SK-N-SH treated with all-trans-retinoic acid at 6 μM for 48 hours (cell line): ENCODE data around the gene PEX5L.

ENCODE experiments used
- ATAC-seq: fragments of 200-7000 bp; cut with Tn5 transposase; 3 replicates; pipeline ENCODE4 v1.9.1; 2020; ENCODE audit warnings: mild to moderate bottlenecking, moderate library complexity
- ARNTL ChIP-seq: fragments of 450-650 bp; formaldehyde crosslinking; IDR thresholded peaks from 2 replicates; pipeline ENCODE4 v1.5.0; 2020; ENCODE audit warnings: low read depth, mild to moderate bottlenecking, moderate library complexity, borderline replicate concordance
- BACH2 ChIP-seq: fragments of 250-450 bp; sonication (Bioruptor Pico); IDR thresholded peaks from 2 replicates; pipeline ENCODE4 v1.9.0; 2021; ENCODE audit warnings: mild to moderate bottlenecking, borderline replicate concordance
- CREB5 ChIP-seq: fragments of 250-450 bp; sonication (Bioruptor Pico); IDR thresholded peaks from 2 replicates; pipeline ENCODE4 v1.5.1; 2020; ENCODE audit warnings: low read depth, mild to moderate bottlenecking, moderate library complexity
- CSDC2 ChIP-seq: fragments of 250-450 bp; sonication (Bioruptor Pico); IDR thresholded peaks from 2 replicates; pipeline ENCODE4 v1.5.0; 2020; ENCODE audit warnings: mild to moderate bottlenecking, moderate library complexity
- ESRRG ChIP-seq: fragments of 250-450 bp; sonication (Bioruptor Pico); IDR thresholded peaks from 2 replicates; pipeline ENCODE4 v1.6.1; 2021; ENCODE audit warnings: mild to moderate bottlenecking
- GLIS3 ChIP-seq: fragments of 250-450 bp; sonication (Bioruptor Pico); IDR thresholded peaks from 2 replicates; pipeline ENCODE4 v1.5.0; 2020; ENCODE audit warnings: mild to moderate bottlenecking, moderate library complexity
- ISL1 ChIP-seq: fragments of 250-450 bp; sonication (Bioruptor Pico); IDR thresholded peaks from 2 replicates; pipeline ENCODE4 v2.1.2; 2022; ENCODE audit warnings: mild to moderate bottlenecking, moderate library complexity
- OSR1 ChIP-seq: fragments of 250-450 bp; sonication (Bioruptor Pico); IDR thresholded peaks from 2 replicates; pipeline ENCODE4 v1.8.0; 2022; ENCODE audit warnings: moderate library complexity, mild to moderate bottlenecking, inconsistent platforms
- POU6F1 ChIP-seq: fragments of 250-450 bp; sonication (Bioruptor Pico); IDR thresholded peaks from 2 replicates; pipeline ENCODE4 v1.8.0; 2021; ENCODE audit warnings: low read depth, mild to moderate bottlenecking, moderate library complexity, borderline replicate concordance
- PPARA ChIP-seq: fragments of 250-450 bp; sonication (Bioruptor Pico); IDR thresholded peaks from 2 replicates; pipeline ENCODE4 v1.5.0; 2020; ENCODE audit warnings: mild to moderate bottlenecking, borderline replicate concordance
- RARB ChIP-seq: fragments of 250-450 bp; sonication (Bioruptor Pico); IDR thresholded peaks from 2 replicates; pipeline ENCODE4 v1.8.0; 2021; ENCODE audit warnings: mild to moderate bottlenecking, moderate library complexity
- SNAI2 ChIP-seq: fragments of 250-450 bp; sonication (Bioruptor Pico); IDR thresholded peaks from 2 replicates; pipeline ENCODE4 v1.5.0; 2020; ENCODE audit warnings: mild to moderate bottlenecking, moderate library complexity
- TOX ChIP-seq: fragments of 250-450 bp; sonication (Bioruptor Pico); IDR thresholded peaks from 2 replicates; pipeline ENCODE4 v1.8.0; 2021; ENCODE audit warnings: mild to moderate bottlenecking, moderate library complexity, borderline replicate concordance
- ZC3H10 ChIP-seq: fragments of 250-450 bp; sonication (Bioruptor Pico); IDR thresholded peaks from 2 replicates; pipeline ENCODE4 v1.5.1; 2021; ENCODE audit warnings: mild to moderate bottlenecking, moderate library complexity
- ZFP30 ChIP-seq: fragments of 450-650 bp; formaldehyde crosslinking; IDR thresholded peaks from 2 replicates; pipeline ENCODE4 v1.5.0; 2022; ENCODE audit warnings: mild to moderate bottlenecking, moderate library complexity
- ZNF565 ChIP-seq: fragments of 450-650 bp; formaldehyde crosslinking; conservative IDR thresholded peaks from 2 replicates; pipeline ENCODE4 v1.5.0; 2020; ENCODE audit warnings: low read depth, mild to moderate bottlenecking, moderate library complexity
- ZNF8 ChIP-seq: fragments of 450-650 bp; formaldehyde crosslinking; IDR thresholded peaks from 2 replicates; pipeline ENCODE4 v1.5.0; 2020; ENCODE audit warnings: mild to moderate bottlenecking, moderate library complexity
- TF ChIP-seq, protein P1 (sequence below): fragments of 250-450 bp; sonication (Bioruptor Pico); IDR thresholded peaks from 2 replicates; pipeline ENCODE4 v1.5.0; 2020; ENCODE audit warnings: mild to moderate bottlenecking, moderate library complexity
- TF ChIP-seq, protein P2 (sequence below): fragments of 250-450 bp; sonication (Bioruptor Pico); IDR thresholded peaks from 2 replicates; pipeline ENCODE4 v1.8.0; 2020; ENCODE audit warnings: mild to moderate bottlenecking, moderate library complexity, borderline replicate concordance
- TF ChIP-seq, protein P3 (sequence below): fragments of 250-450 bp; sonication (Bioruptor Pico); IDR thresholded peaks from 2 replicates; pipeline ENCODE4 v1.5.1; 2021; ENCODE audit warnings: mild to moderate bottlenecking, moderate library complexity

PEX5L gene

DNA sequence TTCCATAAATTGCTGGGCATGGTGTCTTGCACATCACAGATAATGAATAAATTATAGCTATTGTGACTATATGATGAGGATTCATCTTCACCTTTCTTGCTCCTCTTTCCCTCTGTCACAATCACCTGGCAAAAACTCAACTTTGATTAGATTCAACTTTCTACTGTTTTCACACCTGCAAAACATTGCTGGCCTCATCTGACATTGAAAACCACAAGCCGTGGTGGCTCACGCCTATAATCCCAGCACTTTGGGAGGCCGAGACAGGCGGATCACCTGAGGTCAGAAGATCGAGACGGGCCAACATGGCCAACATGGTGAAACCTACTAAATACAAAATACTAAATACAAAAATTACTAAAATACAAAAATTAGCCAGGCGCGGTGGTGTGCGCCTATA, 12.7 kb upstream of the PEX5L start:
- TF ChIP-seq ZNF565 (CRISPR knock-in tag) (no peak), ISL1 (no peak), POU6F1 (no peak), CREB5 (CRISPR knock-in tag) (no peak), ZNF8 (CRISPR knock-in tag) (no peak), OSR1 (CRISPR knock-in tag) (no peak), GLIS3 (no peak), PPARA (no peak), TOX (CRISPR knock-in tag) (no peak), ZC3H10 (no peak), ARNTL (CRISPR knock-in tag) (no peak), RARB (CRISPR knock-in tag) (no peak), ZFP30 (CRISPR knock-in tag) (no peak), SNAI2 (CRISPR knock-in tag) (no peak), BACH2 (no peak), CSDC2 (CRISPR knock-in tag) (no peak), ESRRG (no peak)
- TF ChIP-seq, protein P1, sequence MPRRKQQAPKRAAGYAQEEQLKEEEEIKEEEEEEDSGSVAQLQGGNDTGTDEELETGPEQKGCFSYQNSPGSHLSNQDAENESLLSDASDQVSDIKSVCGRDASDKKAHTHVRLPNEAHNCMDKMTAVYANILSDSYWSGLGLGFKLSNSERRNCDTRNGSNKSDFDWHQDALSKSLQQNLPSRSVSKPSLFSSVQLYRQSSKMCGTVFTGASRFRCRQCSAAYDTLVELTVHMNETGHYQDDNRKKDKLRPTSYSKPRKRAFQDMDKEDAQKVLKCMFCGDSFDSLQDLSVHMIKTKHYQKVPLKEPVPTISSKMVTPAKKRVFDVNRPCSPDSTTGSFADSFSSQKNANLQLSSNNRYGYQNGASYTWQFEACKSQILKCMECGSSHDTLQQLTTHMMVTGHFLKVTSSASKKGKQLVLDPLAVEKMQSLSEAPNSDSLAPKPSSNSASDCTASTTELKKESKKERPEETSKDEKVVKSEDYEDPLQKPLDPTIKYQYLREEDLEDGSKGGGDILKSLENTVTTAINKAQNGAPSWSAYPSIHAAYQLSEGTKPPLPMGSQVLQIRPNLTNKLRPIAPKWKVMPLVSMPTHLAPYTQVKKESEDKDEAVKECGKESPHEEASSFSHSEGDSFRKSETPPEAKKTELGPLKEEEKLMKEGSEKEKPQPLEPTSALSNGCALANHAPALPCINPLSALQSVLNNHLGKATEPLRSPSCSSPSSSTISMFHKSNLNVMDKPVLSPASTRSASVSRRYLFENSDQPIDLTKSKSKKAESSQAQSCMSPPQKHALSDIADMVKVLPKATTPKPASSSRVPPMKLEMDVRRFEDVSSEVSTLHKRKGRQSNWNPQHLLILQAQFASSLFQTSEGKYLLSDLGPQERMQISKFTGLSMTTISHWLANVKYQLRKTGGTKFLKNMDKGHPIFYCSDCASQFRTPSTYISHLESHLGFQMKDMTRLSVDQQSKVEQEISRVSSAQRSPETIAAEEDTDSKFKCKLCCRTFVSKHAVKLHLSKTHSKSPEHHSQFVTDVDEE: no peak
- TF ChIP-seq, protein P2, sequence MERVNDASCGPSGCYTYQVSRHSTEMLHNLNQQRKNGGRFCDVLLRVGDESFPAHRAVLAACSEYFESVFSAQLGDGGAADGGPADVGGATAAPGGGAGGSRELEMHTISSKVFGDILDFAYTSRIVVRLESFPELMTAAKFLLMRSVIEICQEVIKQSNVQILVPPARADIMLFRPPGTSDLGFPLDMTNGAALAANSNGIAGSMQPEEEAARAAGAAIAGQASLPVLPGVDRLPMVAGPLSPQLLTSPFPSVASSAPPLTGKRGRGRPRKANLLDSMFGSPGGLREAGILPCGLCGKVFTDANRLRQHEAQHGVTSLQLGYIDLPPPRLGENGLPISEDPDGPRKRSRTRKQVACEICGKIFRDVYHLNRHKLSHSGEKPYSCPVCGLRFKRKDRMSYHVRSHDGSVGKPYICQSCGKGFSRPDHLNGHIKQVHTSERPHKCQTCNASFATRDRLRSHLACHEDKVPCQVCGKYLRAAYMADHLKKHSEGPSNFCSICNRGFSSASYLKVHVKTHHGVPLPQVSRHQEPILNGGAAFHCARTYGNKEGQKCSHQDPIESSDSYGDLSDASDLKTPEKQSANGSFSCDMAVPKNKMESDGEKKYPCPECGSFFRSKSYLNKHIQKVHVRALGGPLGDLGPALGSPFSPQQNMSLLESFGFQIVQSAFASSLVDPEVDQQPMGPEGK (CRISPR knock-in tag): no peak
- TF ChIP-seq, protein P3, sequence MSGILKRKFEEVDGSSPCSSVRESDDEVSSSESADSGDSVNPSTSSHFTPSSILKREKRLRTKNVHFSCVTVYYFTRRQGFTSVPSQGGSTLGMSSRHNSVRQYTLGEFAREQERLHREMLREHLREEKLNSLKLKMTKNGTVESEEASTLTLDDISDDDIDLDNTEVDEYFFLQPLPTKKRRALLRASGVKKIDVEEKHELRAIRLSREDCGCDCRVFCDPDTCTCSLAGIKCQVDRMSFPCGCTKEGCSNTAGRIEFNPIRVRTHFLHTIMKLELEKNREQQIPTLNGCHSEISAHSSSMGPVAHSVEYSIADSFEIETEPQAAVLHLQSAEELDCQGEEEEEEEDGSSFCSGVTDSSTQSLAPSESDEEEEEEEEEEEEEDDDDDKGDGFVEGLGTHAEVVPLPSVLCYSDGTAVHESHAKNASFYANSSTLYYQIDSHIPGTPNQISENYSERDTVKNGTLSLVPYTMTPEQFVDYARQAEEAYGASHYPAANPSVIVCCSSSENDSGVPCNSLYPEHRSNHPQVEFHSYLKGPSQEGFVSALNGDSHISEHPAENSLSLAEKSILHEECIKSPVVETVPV (CRISPR knock-in tag): no peak
- ATAC-seq: no peak

DNA sequence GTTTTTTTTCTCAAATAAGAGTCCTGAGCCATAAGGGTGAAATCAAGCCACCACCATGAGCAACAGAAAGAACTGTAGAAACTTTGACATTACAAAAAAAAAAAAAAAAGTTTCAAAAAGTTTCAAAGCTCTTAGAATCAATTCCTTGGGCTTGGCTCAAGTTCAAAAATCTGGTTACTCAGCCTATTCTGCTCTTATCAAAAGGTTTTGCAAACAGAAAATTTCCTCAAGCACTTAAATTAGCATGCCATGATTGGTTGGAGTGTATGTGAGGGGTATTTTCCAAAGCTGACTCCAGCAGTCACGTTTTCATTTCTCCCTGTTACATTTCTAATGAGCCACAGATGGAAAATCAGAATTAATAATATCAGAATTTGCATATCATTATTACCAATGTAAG, 12.1 kb upstream of the PEX5L start:
- no peak for ATAC-seq

More for the DNA sequence above, 12.1 kb upstream of the PEX5L start:
- TF ChIP-seq, protein P2 (CRISPR knock-in tag): no peak
- no peak for TF ChIP-seq ZNF565 (CRISPR knock-in tag)
- TF ChIP-seq, protein P1: no peak
- no peak for TF ChIP-seq CREB5 (CRISPR knock-in tag)
